Stimulated activated CD8-positive, alpha-beta memory T cell treated with anti-CD3 and anti-CD28 coated beads, Interleukin-15, amount 100 ng/mL, for 4 hours (primary cell): ENCODE data around the gene NEK7.
"Not testable (repeated sequence)": the region's sequence is repeated elsewhere in the genome, so short reads cannot be mapped to it uniquely, and the experiment has no call there.

Experiments
- DNase-seq, 2 donors: peaks; one replicate each; pipeline ENCODE4 v3.0.0-alpha.2; 2020; ENCODE audit warnings: low read depth in 2 of 2

NEK7 gene

DNA sequence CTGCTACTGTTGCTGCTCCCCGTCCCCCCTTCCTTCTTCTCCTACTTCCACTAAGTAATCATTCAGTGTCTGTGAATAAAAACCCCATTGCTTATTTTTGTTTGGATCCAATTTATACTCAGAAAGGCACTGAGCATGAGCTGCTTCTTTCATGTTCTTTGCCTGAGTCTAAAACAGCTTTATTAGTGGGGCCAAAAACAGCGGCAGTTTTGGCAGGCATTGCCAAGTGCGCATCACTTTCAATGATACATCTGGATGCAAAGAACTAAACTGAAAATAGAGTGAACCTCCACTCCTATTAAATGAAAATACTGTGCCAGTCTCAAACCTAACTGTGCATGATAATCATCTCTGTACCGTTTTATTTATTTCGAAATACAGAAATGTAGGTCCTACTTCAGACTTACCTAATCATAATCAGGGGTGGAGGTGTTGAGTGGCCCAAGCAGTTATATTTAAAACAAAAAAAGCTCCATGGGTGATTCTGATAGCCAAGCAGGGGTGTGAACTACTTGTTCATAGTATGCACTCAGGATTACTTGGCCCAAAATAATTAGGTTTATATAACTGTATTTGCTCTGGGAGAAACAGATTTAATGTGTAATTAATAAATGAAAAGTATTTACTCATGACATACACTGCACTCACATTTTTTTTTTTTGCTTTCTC is 48.4 kb downstream of the NEK7 start:
- DNase-seq, result no peak

DNA sequence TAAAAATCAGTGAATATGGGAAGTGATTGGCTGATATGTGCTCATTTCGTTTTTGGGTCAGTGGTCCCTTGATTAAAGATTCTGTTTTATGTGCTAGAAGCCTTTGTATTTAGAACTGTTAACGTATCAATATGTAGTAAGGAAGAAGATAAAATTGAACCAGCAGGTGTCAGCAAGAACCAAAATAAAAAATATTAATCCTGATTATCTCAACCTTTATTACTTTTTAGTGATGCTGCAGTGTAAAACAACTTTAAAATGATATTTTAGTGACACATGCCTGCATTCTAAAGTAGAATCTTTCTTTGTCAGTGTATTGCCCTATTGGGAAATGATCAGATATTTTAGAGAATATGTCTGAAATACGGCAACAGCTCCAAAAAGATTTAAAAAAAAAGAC is 49.5 kb downstream of the NEK7 start:
- no peak for DNase-seq

DNA sequence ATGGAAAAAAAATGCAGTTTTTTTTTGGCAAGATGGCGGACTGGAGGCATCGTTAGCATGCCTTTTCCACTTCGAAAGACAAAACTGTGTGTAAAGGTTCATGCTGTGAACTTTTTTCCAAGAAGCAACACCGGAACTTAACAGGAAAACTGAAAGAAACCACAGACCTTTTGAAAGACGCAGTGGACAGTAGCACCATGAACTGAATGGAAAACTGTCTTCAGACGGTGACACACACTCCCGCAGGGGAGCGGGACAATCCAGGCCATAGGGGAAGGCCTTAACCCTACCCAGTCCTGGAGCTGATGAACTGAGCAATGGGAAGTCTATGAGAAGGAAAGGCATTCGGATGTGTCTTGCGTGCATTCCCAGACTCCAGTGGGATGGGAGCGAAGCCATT is 54.9 kb downstream of the NEK7 start:
- DNase-seq, result no peak

DNA sequence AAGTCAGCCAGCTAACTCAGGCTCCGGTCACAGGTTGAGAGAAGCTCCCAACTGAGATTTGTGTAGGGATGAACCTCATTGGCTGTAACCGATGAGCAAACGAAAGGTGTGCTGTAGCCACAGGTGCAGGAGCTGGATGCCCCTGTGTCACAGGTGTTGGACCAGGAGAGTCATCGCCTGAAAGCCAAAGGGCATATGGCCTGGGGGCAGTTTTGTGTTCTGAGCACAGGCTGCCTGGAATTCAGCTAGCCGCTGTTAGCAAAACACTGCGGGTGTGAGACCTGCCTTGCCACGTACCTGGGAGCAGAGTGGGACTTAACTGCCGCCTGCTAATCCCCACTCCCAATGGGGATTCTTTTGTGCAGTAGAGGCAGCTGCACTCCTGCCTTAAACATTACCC is 55.3 kb downstream of the NEK7 start:
- no peak for DNase-seq

DNA sequence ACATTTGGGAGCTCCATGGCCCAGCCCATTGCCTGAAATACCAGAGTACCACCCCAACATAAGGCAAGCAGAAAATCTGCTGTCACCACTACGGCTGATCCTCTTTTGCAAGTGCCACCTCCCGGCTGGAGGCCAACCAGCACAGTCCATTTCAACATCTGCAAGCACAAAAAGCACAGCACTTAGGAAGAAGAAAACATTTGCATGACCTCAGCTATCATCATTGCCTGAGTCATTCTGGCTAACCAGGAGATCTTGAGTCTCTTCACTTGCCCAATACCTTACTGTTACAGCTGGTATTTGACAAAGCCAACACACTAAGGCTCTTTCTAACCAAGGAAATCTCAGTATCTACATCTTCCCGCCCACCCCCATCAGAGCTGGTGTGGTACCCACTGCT is 55.9 kb downstream of the NEK7 start:
- DNase-seq, result no peak

DNA sequence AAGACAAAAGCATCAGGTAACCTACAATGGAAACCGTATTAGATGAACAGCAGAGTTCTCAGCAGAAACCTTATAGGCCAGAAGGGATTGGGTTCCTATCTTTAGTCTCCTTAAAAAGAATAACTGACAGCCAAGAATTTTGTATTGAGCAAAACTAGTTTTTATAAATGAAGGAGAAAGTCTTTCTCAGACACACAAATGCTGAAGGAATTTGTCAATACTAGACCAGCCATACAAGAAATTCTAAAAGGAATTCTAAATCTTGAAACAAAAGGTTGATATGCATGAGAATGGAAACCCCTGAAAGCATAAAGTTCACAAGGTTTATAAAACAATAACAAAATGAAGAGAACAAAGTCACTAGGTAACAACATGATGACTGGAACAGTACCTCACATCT is 58.1 kb downstream of the NEK7 start:
- no peak for DNase-seq

DNA sequence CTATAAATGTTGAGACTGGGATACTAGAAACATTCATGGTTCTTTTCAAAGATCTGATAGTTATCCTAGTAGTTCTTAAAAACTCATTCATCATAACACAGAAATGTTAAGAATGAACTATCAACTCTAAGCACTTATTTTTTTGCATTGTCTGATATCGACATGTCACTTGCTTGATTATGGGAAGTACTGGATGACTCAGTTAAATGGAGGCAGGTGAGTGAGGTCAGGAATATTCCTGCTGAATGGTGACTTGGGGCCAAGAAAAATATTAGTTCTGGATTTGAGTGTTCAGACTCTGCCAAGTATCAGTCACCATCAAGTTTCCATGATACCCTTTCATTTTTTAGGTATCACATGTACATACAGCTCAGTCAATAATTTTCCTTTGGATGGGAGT is 63.6 kb downstream of the NEK7 start:
- DNase-seq, result no peak

DNA sequence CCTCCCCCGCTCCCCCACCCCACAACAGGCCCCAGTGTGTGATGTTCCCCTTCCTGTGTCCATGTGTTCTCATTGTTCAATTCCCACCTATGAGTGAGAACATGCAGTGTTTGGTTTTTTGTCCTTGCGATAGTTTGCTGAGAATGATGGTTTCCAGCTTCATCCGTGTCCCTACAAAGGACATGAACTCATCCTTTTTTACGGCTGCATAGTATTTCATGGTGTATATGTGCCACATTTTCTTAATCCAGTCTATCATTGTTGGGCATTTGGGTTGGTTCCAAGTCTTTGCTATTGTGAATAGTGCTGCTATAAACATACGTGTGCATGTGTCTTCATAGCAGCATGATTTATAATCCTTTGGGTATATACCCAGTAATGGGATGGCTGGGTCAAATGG is 70.2 kb downstream of the NEK7 start:
- not testable (repeated sequence) for DNase-seq

DNA sequence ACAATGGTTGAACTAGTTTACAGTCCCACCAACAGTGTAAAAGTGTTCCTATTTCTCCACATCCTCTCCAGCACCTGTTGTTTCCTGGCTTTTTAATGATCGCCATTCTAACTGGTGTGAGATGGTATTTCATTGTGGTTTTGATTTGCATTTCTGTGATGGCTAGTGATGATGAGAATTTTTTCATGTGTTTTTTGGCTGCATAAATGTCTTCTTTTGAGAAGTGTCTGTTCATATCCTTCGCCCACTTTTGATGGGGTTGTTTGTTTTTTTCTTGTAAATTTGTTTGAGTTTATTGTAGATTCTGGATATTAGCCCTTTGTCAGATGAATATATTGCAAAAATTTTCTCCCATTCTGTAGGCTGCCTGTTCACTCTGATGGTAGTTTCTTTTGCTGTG is 70.7 kb downstream of the NEK7 start:
- not testable (repeated sequence) for DNase-seq

DNA sequence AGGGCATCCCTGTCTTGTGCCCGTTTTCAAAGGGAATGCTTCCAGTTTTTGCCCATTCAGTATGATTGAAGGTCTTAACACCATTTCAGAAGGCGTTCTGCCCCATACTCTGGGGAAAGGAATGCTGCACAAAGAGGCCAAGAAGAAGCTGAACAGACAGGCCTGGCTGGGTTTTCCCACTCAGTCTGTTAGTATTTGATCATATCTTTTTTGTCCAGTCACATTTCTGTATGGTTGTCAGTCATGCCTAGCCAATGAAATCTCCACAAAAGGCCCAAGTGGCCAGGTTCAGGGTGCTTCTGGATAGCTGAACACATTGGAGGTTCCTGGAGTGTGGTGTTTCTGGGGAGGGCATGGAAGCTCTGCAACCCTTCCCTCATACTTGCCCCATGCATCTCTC is 72.1 kb downstream of the NEK7 start:
- DNase-seq, result no peak

DNA sequence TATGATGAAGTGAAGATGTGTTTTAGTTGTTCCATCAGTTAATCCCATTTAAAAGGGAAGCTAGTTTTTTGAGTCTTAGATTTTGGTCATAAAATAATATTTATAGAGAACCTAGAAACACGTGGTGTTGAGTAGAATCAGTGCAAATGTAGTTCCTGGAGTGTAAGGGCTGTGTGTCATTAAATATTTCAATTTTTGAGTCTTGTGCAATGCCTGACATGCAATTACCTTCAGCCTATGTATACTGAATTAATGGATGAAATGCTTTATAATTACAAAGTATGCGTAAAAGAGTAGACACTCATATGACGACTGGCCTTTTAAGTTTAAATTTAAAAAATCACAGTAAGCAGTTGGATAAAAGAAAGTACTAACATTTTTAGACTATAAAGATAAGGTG is 75.0 kb downstream of the NEK7 start:
- no peak for DNase-seq

DNA sequence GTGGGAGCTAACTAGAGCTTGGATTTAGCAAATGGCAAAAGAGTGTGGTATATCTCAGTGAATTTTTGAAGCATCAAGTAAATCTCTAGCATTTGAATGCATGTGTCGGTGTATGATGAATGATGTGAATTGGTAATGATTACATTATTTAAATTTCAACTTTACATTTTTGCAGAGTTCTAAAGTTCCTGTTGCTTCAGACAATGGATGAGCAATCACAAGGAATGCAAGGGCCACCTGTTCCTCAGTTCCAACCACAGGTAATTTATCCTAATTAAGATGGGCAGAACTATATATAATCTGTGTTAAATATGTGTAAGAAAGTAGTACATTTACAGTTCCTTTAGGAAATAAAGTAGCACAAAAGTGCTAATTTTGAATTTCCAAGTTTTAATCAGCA is 75.6 kb downstream of the NEK7 start:
- no peak for DNase-seq

DNA sequence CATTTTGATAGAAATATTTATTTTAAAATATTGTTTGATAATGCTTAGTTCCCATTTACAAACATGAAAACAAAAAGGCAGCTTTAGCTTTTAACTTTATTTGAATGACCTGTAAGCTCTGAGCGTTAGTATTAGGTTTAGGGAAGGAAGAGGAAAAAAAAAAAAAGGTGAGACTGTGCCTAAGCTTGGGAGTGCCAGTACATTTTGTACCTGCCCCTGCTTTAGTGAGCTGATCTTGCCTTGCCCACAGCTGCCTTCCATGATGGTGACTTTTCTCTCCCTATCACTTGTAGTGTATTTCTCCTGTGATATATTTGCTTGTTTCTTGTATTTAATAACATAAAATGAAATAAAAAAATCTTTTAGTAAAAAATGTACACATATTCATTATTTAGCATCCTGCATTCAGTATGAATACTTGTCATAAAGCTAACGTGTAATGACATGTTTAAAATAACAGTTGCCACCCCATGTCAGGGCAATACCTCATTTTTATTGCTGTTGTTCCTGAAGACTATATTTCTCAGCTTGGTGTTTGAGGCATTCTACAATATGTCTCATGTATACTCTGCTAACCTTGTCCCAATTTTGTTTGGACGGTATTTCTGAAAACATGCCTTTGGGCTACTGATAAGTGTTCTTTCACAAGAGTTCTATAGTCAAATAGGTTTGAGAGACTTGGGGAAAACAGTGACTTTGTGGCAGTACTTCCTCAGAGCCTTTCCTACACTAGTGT is 76.3 kb downstream of the NEK7 start:
- DNase-seq, result no peak

DNA sequence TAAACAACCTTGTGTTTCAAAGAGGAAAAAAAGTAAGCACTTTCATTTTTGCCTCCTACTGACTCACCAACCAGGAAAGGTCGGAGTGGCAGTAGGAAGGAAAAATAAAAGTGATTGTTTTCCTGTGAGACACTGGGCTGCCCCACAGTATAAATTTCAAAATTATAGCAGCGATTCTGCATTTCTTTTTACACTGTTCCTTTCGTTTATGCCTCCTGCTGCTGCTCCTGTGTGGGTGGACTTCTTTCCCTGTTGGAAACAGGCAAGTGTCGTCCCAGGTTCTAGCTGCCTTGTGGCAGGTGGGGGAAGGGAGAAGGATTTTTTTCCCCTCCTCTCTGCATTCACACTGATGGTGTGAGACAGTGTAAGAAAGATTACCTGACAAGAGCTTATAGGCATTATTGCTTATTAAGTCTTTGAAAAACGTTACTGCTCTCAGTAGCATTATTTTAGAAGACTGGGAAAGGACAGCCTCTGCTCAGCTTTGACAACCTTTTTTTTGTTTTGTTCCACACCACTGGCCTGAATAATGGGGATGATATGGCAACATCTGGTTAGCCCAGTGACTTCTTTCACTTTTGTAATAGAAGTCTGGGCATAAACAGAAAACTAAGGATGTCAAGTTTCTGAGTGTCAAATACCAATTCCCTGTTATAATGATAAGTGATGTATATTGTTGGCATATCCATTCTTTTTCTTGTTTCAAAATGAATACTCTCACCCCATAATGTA is 77.9 kb downstream of the NEK7 start:
- DNase-seq, result no peak

DNA sequence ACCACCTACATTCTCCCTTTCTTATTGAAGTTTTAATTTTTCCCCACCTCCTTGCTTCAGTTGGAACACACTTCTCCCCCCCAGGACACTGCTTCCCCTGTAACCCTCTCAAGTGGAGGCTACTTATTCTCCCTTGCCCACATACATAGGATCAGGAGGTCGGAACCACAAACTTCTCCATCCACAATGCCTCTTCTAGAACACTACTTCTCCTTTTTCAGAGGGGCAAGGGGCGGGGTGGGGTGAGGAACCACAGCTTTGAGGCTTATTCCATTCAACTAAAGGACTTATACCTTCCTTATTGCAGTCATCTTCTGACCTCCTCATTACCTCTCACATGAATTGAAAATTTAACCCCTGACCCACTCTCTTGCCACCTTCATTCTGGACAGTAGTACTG is 81.3 kb downstream of the NEK7 start:
- DNase-seq, result no peak

DNA sequence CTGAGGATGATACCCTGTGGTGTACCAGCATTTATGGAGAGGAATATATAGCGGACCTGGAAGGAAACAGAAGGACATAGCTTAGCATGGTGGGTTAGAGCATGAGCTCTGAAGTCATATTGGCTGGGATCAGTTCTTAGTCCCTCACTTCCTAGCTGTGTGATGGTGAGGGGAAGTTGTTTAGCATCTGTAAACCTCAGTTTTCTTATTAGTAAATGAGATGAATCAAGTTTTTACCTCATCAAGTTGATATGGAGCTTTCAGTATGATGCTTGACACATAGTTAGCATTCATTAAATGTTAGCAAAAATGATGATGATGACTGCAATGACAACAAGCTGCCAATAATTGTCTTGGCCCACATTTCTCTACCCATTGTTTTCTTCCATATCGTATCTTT is 84.8 kb downstream of the NEK7 start:
- DNase-seq, result no peak

DNA sequence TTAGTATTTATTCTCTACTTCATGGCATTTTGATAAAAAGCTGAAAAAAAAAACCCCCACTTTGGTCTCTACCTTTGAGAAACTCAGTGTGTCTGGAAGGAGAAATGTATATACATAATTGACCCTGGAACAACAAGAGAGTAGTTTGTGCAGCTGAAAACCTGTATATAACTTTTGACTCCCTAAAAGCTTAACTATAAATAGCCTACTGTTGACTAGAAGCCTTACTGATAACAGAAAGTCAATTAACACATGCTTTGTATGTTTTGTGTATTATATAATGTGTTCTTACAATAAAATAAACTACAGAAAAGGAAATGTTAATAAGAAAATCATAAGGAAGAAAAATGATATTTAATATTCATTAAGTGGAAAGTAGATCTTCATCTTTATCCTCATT is 88.0 kb downstream of the NEK7 start:
- no peak for DNase-seq

DNA sequence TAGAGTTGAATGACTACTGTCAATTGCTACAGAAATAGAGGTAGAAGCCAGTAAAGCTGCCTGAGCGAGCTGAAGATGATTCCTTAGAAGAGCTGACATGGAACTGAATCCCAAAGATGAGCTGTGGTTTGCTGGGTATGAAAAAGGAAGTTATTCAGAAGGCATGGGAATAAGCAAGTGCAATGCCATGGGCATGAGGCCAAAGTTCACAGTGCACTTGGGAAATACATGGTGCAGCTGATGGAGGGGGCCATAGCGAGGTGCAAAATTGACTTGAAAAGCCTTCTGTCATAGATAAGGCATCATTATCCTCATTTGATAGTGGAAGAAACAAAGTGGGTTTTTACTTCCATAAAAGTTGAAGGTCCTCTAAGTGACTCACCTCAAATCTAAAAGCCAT is 88.6 kb downstream of the NEK7 start:
- no peak for DNase-seq

DNA sequence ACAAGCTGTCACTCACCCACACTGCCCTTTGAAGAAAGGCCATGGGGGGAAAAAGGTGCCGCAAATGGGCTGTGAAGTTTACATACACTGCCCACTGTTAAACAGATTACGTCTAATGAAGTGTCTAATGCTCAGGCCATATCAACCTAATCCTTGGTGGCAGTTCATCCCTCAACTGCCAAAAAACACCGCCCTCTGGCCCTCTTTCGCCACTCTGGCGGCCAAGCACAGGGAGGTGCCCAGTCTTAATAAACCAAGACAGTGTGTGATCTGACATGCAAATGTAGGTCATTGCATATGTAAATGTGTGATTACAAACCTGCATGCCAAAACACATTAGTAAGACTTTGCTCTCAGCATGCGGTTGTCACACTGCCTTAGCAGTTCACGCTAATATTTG is 89.5 kb downstream of the NEK7 start:
- DNase-seq, result no peak

DNA sequence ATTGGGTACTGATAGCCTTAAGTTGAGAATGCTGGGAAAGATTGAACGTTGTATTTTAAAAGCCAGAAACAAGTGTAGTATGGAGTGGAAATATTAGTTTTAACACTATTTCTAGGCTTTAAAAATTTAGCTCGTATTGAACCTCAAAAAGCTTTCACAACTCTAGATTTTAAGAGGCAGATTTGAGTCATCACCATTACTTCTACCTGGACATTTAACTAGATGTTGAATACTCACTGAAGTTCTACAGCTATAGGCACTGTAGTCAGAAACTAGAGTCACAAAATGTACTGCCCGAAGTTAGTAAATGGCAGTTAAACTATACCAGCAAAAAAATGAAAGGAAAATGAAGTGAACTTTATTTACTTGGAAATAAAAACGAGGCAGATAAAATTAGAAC is 96.5 kb downstream of the NEK7 start:
- DNase-seq, result no peak

DNA sequence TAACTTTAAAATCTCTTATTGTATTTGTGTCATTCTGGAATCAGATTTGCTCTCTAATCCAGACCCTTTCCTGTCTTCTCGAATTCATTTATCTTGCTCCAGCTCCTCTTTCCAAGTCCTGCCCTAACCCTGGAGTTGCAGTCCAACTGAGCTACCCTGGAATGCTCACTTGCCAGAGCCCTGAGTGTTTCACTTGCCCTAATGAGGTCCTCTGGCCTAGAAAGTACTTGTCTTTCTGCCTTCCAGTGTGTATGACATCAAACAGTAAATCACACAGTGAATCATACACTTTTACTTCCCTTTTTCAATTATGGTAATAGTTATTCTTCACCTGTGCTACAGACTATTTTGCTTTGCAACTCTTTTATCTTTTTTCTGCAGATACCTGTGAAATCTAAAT is 96.9 kb downstream of the NEK7 start:
- no peak for DNase-seq

DNA sequence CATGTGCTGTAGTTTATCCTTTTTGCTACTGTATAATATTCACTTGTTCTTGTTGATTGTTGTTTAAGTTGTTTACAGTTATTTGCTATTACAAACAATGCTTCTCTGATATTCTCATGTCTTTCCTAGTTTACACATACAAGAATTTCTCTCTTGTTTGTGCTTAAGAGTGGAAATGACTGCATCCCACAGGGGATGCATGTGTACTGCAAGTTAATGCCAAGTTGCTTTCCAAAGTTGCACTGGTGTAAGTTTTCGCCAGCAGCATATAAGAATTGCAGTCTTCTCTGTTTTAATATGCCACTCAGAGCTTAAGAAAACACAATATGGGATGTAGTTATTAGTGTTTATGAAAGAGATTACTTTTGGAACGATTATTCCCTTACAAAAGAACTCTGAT is 97.7 kb downstream of the NEK7 start:
- DNase-seq, result no peak

DNA sequence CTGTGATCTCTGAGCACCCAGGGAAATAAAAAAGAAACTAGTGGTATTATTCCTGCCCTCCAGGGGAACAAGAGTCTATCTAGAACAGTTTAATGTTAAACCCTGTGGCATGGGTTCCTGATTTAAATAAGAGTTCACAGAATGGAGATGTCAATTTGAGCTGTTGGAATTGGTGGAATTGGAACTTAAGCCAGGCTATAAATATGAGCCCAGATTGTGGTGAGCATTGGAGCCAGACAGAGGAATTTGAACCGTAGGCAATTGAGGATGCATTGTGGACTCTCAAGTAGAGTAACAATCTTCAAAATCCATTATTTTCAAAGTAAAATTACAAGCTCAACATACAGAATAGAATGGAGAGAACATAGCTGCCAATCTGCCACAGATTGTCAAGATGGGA is 98.2 kb downstream of the NEK7 start:
- DNase-seq, result no peak
